HEK293 (cell line): ENCODE results near the gene EOGT.

Source experiments
- BCL11A ChIP-seq: fragments of 450-650 bp; formaldehyde crosslinking; IDR thresholded peaks from 2 replicates; pipeline ENCODE4 v1.5.1; 2016; ENCODE audit warnings: low read depth, missing biosample characterization, missing genetic modification characterization
- CTCF ChIP-seq: fragments of 450-650 bp; formaldehyde crosslinking; IDR thresholded peaks from 2 replicates; pipeline ENCODE4 v1.5.1; 2016; ENCODE audit warnings: missing biosample characterization, missing genetic modification characterization
- KLF1 ChIP-seq: fragments of 450-650 bp; formaldehyde crosslinking; IDR thresholded peaks from 2 replicates; pipeline ENCODE4 v1.5.1; 2016; ENCODE audit warnings: missing biosample characterization, missing genetic modification characterization
- KLF10 ChIP-seq: fragments of 450-650 bp; IDR thresholded peaks from 2 replicates; pipeline ENCODE4 v1.5.1; 2018; ENCODE audit warnings: missing biosample characterization, mild to moderate bottlenecking, missing genetic modification characterization
- TCF7L2 ChIP-seq: IDR thresholded peaks from 2 replicates; pipeline ENCODE4 v1.6.1; 2011; ENCODE audit warnings: low read depth, mild to moderate bottlenecking, inconsistent platforms, low read length, moderate library complexity, borderline replicate concordance
- ZFP3 ChIP-seq: fragments of 450-650 bp; formaldehyde crosslinking; IDR thresholded peaks from 2 replicates; pipeline ENCODE4 v1.5.1; 2016; ENCODE audit warnings: low read depth, missing biosample characterization, missing genetic modification characterization
- ZNF274 ChIP-seq, 2 experiments: fragments of 200-500 bp in 1 of 2; fragments of 450-650 bp in 1 of 2; sonication (Bioruptor generic) in 1 of 2; formaldehyde crosslinking in 1 of 2; IDR thresholded peaks; 2 replicates each; pipeline versions ENCODE4 v1.5.1 to v1.6.1; 2014 to 2016; ENCODE audit warnings: borderline replicate concordance in 1 of 2, inconsistent platforms in 1 of 2, low read length in 1 of 2, missing biosample characterization in 1 of 2, missing genetic modification characterization in 1 of 2
- ZNF561 ChIP-seq: fragments of 450-650 bp; IDR thresholded peaks from 2 replicates; pipeline ENCODE4 v1.5.1; 2018; ENCODE audit warnings: missing biosample characterization, missing genetic modification characterization, borderline replicate concordance
- ZSCAN18 ChIP-seq: fragments of 450-650 bp; formaldehyde crosslinking; IDR thresholded peaks from 2 replicates; pipeline ENCODE4 v1.5.1; 2016; ENCODE audit warnings: missing biosample characterization, missing genetic modification characterization
- TF ChIP-seq, protein P1 (sequence below): fragments of 450-650 bp; formaldehyde crosslinking; conservative IDR thresholded peaks from 2 replicates; pipeline ENCODE4 v1.5.1; 2016; ENCODE audit warnings: low read depth, missing biosample characterization, missing genetic modification characterization
- TF ChIP-seq, protein P2 (sequence below): IDR thresholded peaks from 2 replicates; pipeline ENCODE4 v1.6.1; 2011; ENCODE audit warnings: mild to moderate bottlenecking, low read depth, low read length, borderline replicate concordance

DNA sequence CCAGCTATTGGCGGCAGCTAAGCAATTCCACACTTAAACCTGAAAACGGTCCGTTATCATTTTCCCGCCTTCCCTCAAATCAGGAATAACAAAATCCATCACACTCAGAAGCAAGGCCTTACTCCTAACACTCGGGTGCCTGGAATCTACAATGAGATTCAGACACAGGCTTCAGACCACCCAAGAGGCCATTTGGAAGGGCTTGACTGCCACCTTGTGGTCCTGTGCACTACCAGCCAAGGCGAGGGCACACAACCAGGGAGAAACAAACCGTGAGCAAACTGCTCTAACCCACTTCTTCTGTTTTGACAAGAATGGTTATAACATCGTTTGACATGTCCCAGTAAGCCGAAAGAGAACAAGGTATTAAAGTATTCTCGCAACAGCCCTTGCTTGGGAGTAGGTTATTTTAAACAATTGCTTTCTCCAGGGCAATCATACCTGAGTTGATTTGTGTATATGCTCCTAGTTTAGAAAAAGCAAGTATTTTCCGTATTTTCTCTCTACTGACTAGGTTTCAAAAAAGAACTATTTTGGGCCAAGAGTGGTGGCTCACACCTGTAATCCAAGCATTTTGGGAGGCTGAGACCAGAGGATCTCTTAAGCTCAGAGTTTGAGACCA, 41.0 kb downstream of the EOGT start:
- TF ChIP-seq BCL11A (tag by site-specific recombination) = no peak
- peak; percentile 60 for TF ChIP-seq CTCF (tag by site-specific recombination)
- no peak for TF ChIP-seq ZSCAN18 (tag by site-specific recombination)
- TF ChIP-seq, protein P1, sequence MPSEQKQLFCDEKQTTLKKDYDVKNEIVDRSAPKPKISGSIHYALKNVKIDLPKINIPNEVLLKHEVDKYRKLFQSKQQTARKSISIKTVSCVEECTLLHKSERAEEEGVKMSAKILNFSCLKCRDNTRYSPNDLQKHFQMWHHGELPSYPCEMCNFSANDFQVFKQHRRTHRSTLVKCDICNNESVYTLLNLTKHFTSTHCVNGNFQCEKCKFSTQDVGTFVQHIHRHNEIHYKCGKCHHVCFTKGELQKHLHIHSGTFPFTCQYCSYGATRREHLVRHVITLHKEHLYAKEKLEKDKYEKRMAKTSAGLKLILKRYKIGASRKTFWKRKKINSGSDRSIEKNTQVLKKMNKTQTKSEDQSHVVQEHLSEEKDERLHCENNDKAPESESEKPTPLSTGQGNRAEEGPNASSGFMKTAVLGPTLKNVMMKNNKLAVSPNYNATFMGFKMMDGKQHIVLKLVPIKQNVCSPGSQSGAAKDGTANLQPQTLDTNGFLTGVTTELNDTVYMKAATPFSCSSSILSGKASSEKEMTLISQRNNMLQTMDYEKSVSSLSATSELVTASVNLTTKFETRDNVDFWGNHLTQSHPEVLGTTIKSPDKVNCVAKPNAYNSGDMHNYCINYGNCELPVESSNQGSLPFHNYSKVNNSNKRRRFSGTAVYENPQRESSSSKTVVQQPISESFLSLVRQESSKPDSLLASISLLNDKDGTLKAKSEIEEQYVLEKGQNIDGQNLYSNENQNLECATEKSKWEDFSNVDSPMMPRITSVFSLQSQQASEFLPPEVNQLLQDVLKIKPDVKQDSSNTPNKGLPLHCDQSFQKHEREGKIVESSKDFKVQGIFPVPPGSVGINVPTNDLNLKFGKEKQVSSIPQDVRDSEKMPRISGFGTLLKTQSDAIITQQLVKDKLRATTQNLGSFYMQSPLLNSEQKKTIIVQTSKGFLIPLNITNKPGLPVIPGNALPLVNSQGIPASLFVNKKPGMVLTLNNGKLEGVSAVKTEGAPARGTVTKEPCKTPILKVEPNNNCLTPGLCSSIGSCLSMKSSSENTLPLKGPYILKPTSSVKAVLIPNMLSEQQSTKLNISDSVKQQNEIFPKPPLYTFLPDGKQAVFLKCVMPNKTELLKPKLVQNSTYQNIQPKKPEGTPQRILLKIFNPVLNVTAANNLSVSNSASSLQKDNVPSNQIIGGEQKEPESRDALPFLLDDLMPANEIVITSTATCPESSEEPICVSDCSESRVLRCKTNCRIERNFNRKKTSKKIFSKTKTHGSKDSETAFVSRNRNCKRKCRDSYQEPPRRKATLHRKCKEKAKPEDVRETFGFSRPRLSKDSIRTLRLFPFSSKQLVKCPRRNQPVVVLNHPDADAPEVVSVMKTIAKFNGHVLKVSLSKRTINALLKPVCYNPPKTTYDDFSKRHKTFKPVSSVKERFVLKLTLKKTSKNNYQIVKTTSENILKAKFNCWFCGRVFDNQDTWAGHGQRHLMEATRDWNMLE (tag by site-specific recombination) = no peak
- no peak for TF ChIP-seq ZFP3
- TF ChIP-seq KLF1 (tag by site-specific recombination) = no peak
- TF ChIP-seq TCF7L2 = no peak
- no peak for TF ChIP-seq ZNF274 (IDR thresholded peaks at IDR 0.05; ENCODE audit: low read length)
- no peak for TF ChIP-seq ZNF274 (tag by site-specific recombination; IDR thresholded peaks at IDR 0.05; ENCODE audit: borderline replicate concordance)
- no peak for TF ChIP-seq KLF10 (tag by site-specific recombination)
- TF ChIP-seq, protein P2, sequence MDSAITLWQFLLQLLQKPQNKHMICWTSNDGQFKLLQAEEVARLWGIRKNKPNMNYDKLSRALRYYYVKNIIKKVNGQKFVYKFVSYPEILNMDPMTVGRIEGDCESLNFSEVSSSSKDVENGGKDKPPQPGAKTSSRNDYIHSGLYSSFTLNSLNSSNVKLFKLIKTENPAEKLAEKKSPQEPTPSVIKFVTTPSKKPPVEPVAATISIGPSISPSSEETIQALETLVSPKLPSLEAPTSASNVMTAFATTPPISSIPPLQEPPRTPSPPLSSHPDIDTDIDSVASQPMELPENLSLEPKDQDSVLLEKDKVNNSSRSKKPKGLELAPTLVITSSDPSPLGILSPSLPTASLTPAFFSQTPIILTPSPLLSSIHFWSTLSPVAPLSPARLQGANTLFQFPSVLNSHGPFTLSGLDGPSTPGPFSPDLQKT = no peak
- TF ChIP-seq ZNF561 = no peak
